Measurements from ENCODE around the gene VAT1L.
A peak's percentile ranks its signal among the peaks of the same experiment; 100 is the strongest.

Gene VAT1L

GRCh38 chr16:77951788-77952187 is 163.4 kb downstream of the VAT1L start:
- no peak for TF ChIP-seq ZFX (IDR thresholded peaks at IDR 0.05; ENCODE audit: borderline replicate concordance)
- peak; percentile 74 for TF ChIP-seq CTCF (IDR thresholded peaks at IDR 0.05)
- H3K27ac ChIP-seq = no peak overlapping the region

GRCh38 chr16:77955127-77955526 is 166.8 kb downstream of the VAT1L start:
- no peak for TF ChIP-seq CTCF (IDR thresholded peaks at IDR 0.05)
- TF ChIP-seq ZFX (IDR thresholded peaks at IDR 0.05; ENCODE audit: borderline replicate concordance) = no peak
- H3K27ac ChIP-seq = no peak overlapping the region

- TF ChIP-seq ZFX (IDR thresholded peaks at IDR 0.05; ENCODE audit: borderline replicate concordance) (no peak), CTCF (IDR thresholded peaks at IDR 0.05) (no peak)
- H3K27ac ChIP-seq = no peak overlapping the region
These were observed 167.9 kb downstream of the VAT1L start for GRCh38 chr16:77956231-77956630.

- TF ChIP-seq CTCF (IDR thresholded peaks at IDR 0.05) = no peak
- no peak for TF ChIP-seq ZFX (IDR thresholded peaks at IDR 0.05; ENCODE audit: borderline replicate concordance)
These were observed 172.4 kb downstream of the VAT1L start for GRCh38 chr16:77960766-77961165.

GRCh38 chr16:77961814-77962213 is 173.4 kb downstream of the VAT1L start:
- no peak overlapping the region for H3K27ac ChIP-seq
- TF ChIP-seq CTCF (IDR thresholded peaks at IDR 0.05) (no peak), ZFX (IDR thresholded peaks at IDR 0.05; ENCODE audit: borderline replicate concordance) (no peak)

More at GRCh38 chr16:77960766-77961165, 172.4 kb downstream of the VAT1L start:
- no peak overlapping the region for H3K27ac ChIP-seq

GRCh38 chr16:77962689-77963088 is 174.3 kb downstream of the VAT1L start:
- H3K27ac ChIP-seq = no peak overlapping the region
- TF ChIP-seq CTCF (IDR thresholded peaks at IDR 0.05) = no peak
- no peak for TF ChIP-seq ZFX (IDR thresholded peaks at IDR 0.05; ENCODE audit: borderline replicate concordance)

GRCh38 chr16:77963185-77964044 is 175.1 kb downstream of the VAT1L start:
- TF ChIP-seq ZFX (IDR thresholded peaks at IDR 0.05; ENCODE audit: borderline replicate concordance) = no peak
- no peak for TF ChIP-seq CTCF (IDR thresholded peaks at IDR 0.05)
- H3K27ac ChIP-seq = no peak overlapping the region

Measured in 22Rv1 (cell line).